A549 (cell line): ENCODE measurements around the gene SGCA. TPM values are rescaled to one million over a fixed set of nuclear protein-coding genes. Genes with fewer than 3 reads are reported as not detected.

Experiments used
- ATAC-seq, 2 experiments: fragments of 200-7000 bp in 1 of 2; fragments of >200 bp in 1 of 2; cut with Nextera tagmentation in 1 of 2; cut with Tn5 transposase in 1 of 2; 3 replicates each; pipeline versions ENCODE4 v1.8.0 to v1.9.1; 2018 to 2020; ENCODE audit warnings: mild to moderate bottlenecking in 1 of 2, moderate library complexity in 1 of 2
- CTCF ChIA-PET: fragments of 300-600 bp; sonication (Branson Sonifier 250); formaldehyde crosslinking; extraction: SDS; loops from one replicate; lab custom pipeline; 2021; ENCODE audit warnings: antibody characterized with exemption, inconsistent platforms; lab: Yijun Ruan, JAX
- POLR2A ChIA-PET: fragments of 350-600 bp; formaldehyde crosslinking; extraction: SDS; loops from one replicate; lab custom pipeline; 2021; ENCODE audit warnings: antibody characterized with exemption, inconsistent platforms; lab: Yijun Ruan, JAX
- DNase-seq, 2 experiments: peaks; one replicate each; pipeline versions ENCODE4 v3.0.0 to v3.0.0-alpha.2; 2011 to 2016; ENCODE audit warnings: low read depth in 1 of 2, low spot score in 1 of 2
- FAIRE-seq: peaks from 2 replicates; lab custom pipeline; 2011; peaks lifted over from hg19 to GRCh38; lab: Jason Lieb, UNC
- H3K27ac ChIP-seq, 2 experiments: fragments of >200 bp; sonication (Bioruptor Twin); formaldehyde crosslinking; 3 replicates each; pipeline ENCODE4 v1.5.1; 2016 to 2017
- H3K4me1 ChIP-seq: fragments of >200 bp; sonication (Bioruptor Twin); formaldehyde crosslinking; 3 replicates; pipeline ENCODE4 v1.6.1; 2016
- H3K4me2 ChIP-seq: fragments of >200 bp; sonication (Bioruptor Twin); formaldehyde crosslinking; 3 replicates; pipeline ENCODE4 v1.6.1; 2016
- H3K4me3 ChIP-seq: fragments of >200 bp; sonication (Bioruptor Twin); formaldehyde crosslinking; 3 replicates; pipeline ENCODE4 v1.5.1; 2016
- H3K9me3 ChIP-seq: fragments of >200 bp; sonication (Bioruptor Twin); formaldehyde crosslinking; 3 replicates; pipeline ENCODE4 v1.6.1; 2016
- CHD2 ChIP-seq: fragments of 150-350 bp; IDR thresholded peaks from 2 replicates; pipeline ENCODE4 v1.6.1; 2014; ENCODE audit warnings: low read length; ENCODE audit not compliant: partially characterized antibody
- EHMT2 ChIP-seq: fragments of 200-600 bp; sonication (generic); IDR thresholded peaks from 2 replicates; pipeline ENCODE4 v1.6.1; 2016; ENCODE audit warnings: antibody characterized with exemption, low read depth, mild to moderate bottlenecking, moderate library complexity
- ESRRA ChIP-seq: fragments of 150-350 bp; IDR thresholded peaks from 2 replicates; pipeline ENCODE4 v1.6.1; 2014; ENCODE audit warnings: mild to moderate bottlenecking, low read length, borderline replicate concordance
- FOSB ChIP-seq: fragments of 250-450 bp; sonication (Bioruptor Pico); IDR thresholded peaks from 2 replicates; pipeline ENCODE4 v1.5.0; 2020; ENCODE audit warnings: mild to moderate bottlenecking, moderate library complexity
- GATA3 ChIP-seq: IDR thresholded peaks from 2 replicates; pipeline ENCODE4 v1.6.1; 2012; ENCODE audit warnings: borderline replicate concordance
- HDAC2 ChIP-seq: fragments of 200-600 bp; sonication (generic); IDR thresholded peaks from 2 replicates; pipeline ENCODE4 v1.6.1; 2016
- HEYL ChIP-seq: fragments of 250-450 bp; sonication (Bioruptor Pico); IDR thresholded peaks from 2 replicates; pipeline ENCODE4 v1.8.0; 2021; ENCODE audit warnings: mild to moderate bottlenecking, moderate library complexity
- HOXA7 ChIP-seq: fragments of 250-450 bp; sonication (Bioruptor Pico); IDR thresholded peaks from 2 replicates; pipeline ENCODE4 v1.5.0; 2020; ENCODE audit warnings: mild to moderate bottlenecking, moderate library complexity
- HOXB13 ChIP-seq: fragments of 250-450 bp; sonication (Bioruptor Pico); IDR thresholded peaks from 2 replicates; pipeline ENCODE4 v1.5.0; 2020; ENCODE audit warnings: low read depth, mild to moderate bottlenecking, moderate library complexity
- HOXB5 ChIP-seq: fragments of 250-450 bp; sonication (Bioruptor Pico); IDR thresholded peaks from 2 replicates; pipeline ENCODE4 v1.5.0; 2020; ENCODE audit warnings: mild to moderate bottlenecking, moderate library complexity
- JUN ChIP-seq, 2 experiments: fragments of >200 bp; sonication (Bioruptor Twin); formaldehyde crosslinking; IDR thresholded peaks; 2 replicates in 1 of 2; 3 replicates in 1 of 2; pipeline ENCODE4 v1.6.1; 2016 to 2017
- JUNB ChIP-seq: fragments of >200 bp; sonication (Bioruptor Twin); formaldehyde crosslinking; IDR thresholded peaks from 2 replicates; pipeline ENCODE4 v1.6.1; 2016
- KDM5A ChIP-seq: fragments of 200-600 bp; sonication (generic); IDR thresholded peaks from 2 replicates; pipeline ENCODE4 v1.6.1; 2016; ENCODE audit warnings: antibody characterized with exemption, mild to moderate bottlenecking
- MAFK ChIP-seq: fragments of 450-650 bp; IDR thresholded peaks from 2 replicates; pipeline ENCODE4 v1.6.1; 2014; ENCODE audit not compliant: partially characterized antibody
- NFE2L2 ChIP-seq: fragments of 150-350 bp; conservative IDR thresholded peaks from 2 replicates; pipeline ENCODE4 v1.6.1; 2014; ENCODE audit warnings: low read length
- NPAS2 ChIP-seq: fragments of 250-450 bp; sonication (Bioruptor Pico); IDR thresholded peaks from 2 replicates; pipeline ENCODE4 v1.8.0; 2022; ENCODE audit warnings: mild to moderate bottlenecking, moderate library complexity, borderline replicate concordance
- POLR2A ChIP-seq: IDR thresholded peaks from 2 replicates; pipeline ENCODE4 v1.6.1; 2012; ENCODE audit warnings: mild to moderate bottlenecking, low read length
- POLR2AphosphoS2 ChIP-seq: conservative IDR thresholded peaks from 2 replicates; pipeline ENCODE4 v1.6.1; 2012; ENCODE audit warnings: low read length, improper control_type of control experiment, inconsistent platforms
- RFX5 ChIP-seq: fragments of 450-650 bp; IDR thresholded peaks from 2 replicates; pipeline ENCODE4 v1.7.1; 2014; ENCODE audit warnings: antibody characterized with exemption, mild to moderate bottlenecking, moderate library complexity
- RNF2 ChIP-seq: fragments of 200-600 bp; sonication (generic); IDR thresholded peaks from 2 replicates; pipeline ENCODE4 v1.6.1; 2016; ENCODE audit warnings: low read depth, mild to moderate bottlenecking, antibody characterized with exemption, moderate library complexity, borderline replicate concordance
- SMC3 ChIP-seq: fragments of >200 bp; sonication (Bioruptor Twin); formaldehyde crosslinking; IDR thresholded peaks from 3 replicates; pipeline ENCODE4 v1.6.1; 2018; ENCODE audit warnings: inconsistent platforms
- SREBF2 ChIP-seq: fragments of 450-650 bp; IDR thresholded peaks from 2 replicates; pipeline ENCODE4 v1.6.1; 2014; ENCODE audit warnings: mild to moderate bottlenecking, moderate library complexity
- ZC3H11A ChIP-seq: fragments of 450-650 bp; IDR thresholded peaks from 2 replicates; pipeline ENCODE4 v1.6.1; 2014; ENCODE audit warnings: antibody characterized with exemption, mild to moderate bottlenecking
- ZFP36 ChIP-seq: fragments of 450-650 bp; IDR thresholded peaks from 2 replicates; pipeline ENCODE4 v1.6.1; 2014; ENCODE audit warnings: borderline replicate concordance; ENCODE audit not compliant: partially characterized antibody
- ZSCAN20 ChIP-seq: fragments of 250-450 bp; sonication (Bioruptor Pico); IDR thresholded peaks from 2 replicates; pipeline ENCODE4 v1.8.0; 2022; ENCODE audit warnings: mild to moderate bottlenecking, moderate library complexity
- WGBS: methylation state at CpG from one replicate; pipeline ENCODE4 v1.1.6; 2017; ENCODE audit errors: missing lambda C conversion rate; 5-methylcytosine and 5-hydroxymethylcytosine counted together
- polyA plus RNA-seq, 4 experiments: library from polyadenylated mRNA; depleted of rRNA in 3 of 4; stranded (reverse); fragments of >200 nt; fragmentation: RNase III in 1 of 4; extraction: RNeasy Plus Mini Kit Qiagen cat#74134 plus additional on column Dnase treatment in 1 of 4; gene quantifications; 2 replicates in 3 of 4; 3 replicates in 1 of 4; pipeline ENCODE4 v1.2.3, GENCODE V29; 2011 to 2017
- TF ChIP-seq, protein P1 (sequence below): IDR thresholded peaks from 2 replicates; pipeline ENCODE4 v1.6.1; 2012; ENCODE audit warnings: low read depth, borderline replicate concordance
- TF ChIP-seq, protein P2 (sequence below): fragments of 250-450 bp; sonication (Bioruptor Pico); IDR thresholded peaks from 2 replicates; pipeline ENCODE4 v1.5.0; 2021; ENCODE audit warnings: mild to moderate bottlenecking, moderate library complexity, borderline replicate concordance
- TF ChIP-seq, protein P3 (sequence below): fragments of >200 bp; sonication (Bioruptor Twin); formaldehyde crosslinking; IDR thresholded peaks from 3 replicates; pipeline ENCODE4 v1.5.1; 2016

SGCA gene
- polyA plus RNA-seq, 2 of the 4 experiments (the other 2 are of a cell fraction): 0.44 to 3.4 TPM

DNA sequence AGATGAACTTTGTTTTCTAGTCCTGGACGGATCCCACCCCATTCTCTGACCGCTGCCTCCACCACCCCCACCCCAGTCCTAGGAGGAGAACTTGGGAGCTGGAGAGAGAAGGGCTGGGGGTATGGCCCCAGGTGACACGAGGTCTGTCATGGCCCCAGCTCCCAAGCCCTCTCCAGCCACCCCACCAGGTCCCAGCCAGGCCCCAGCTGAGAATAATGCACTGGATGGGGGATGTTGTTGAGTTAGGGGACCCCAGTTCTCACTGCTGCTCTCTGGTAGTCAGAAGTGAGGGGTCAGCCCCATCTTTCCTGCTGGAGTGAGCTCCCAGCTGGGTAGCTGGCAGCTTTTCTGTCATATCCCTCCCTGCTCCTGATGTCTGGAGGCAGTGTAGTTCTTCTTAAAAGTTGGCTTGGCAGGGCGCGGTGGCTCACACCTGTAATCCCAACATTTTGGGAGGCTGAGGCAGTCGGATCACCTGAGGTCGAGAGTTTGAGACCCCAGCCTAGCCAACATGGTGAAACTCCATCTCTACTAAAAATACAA lies 40.2 kb downstream of the SGCA start:
- CTCF ChIA-PET: interaction anchor here (0.6 to 31.5 kb wide), 6 partner anchors 11 to 857 kb away, joined by 3 to 1255 read pairs (median 609); partner anchors contain the start of genes SGCA and TMEM92
- Histone ChIP-seq H3K4me1 (peaks cover 23% of the 10 kb centered on the region), H3K4me3 (no peak overlapping the region), H3K9me3 (no peaks in the 10 kb centered on the region), H3K4me2 (no peak overlapping the region), H3K27ac (peak overlapping the region in 1 of 2 experiments; percentile 41; a peak in 2 of 6 replicates)
- TF ChIP-seq FOSB (CRISPR knock-in tag) (no peak), SMC3 (no peak), NFE2L2 (no peak), EHMT2 (no peak), HOXA7 (CRISPR knock-in tag) (no peak), SREBF2 (no peak), POLR2AphosphoS2 (no peak), HEYL (no peak), NPAS2 (CRISPR knock-in tag) (no peak)
- TF ChIP-seq, protein P1, sequence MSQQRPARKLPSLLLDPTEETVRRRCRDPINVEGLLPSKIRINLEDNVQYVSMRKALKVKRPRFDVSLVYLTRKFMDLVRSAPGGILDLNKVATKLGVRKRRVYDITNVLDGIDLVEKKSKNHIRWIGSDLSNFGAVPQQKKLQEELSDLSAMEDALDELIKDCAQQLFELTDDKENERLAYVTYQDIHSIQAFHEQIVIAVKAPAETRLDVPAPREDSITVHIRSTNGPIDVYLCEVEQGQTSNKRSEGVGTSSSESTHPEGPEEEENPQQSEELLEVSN: no peak
- TF ChIP-seq, protein P2, sequence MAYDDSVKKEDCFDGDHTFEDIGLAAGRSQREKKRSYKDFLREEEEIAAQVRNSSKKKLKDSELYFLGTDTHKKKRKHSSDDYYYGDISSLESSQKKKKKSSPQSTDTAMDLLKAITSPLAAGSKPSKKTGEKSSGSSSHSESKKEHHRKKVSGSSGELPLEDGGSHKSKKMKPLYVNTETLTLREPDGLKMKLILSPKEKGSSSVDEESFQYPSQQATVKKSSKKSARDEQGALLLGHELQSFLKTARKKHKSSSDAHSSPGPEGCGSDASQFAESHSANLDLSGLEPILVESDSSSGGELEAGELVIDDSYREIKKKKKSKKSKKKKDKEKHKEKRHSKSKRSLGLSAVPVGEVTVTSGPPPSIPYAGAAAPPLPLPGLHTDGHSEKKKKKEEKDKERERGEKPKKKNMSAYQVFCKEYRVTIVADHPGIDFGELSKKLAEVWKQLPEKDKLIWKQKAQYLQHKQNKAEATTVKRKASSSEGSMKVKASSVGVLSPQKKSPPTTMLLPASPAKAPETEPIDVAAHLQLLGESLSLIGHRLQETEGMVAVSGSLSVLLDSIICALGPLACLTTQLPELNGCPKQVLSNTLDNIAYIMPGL (CRISPR knock-in tag): no peak
- FAIRE-seq: no peak
- DNase-seq: no peak
- POLR2A ChIA-PET: no interaction called here
- no peak for ATAC-seq
- WGBS: 79% methylated on average over 7 of the region's 7 CpGs

DNA sequence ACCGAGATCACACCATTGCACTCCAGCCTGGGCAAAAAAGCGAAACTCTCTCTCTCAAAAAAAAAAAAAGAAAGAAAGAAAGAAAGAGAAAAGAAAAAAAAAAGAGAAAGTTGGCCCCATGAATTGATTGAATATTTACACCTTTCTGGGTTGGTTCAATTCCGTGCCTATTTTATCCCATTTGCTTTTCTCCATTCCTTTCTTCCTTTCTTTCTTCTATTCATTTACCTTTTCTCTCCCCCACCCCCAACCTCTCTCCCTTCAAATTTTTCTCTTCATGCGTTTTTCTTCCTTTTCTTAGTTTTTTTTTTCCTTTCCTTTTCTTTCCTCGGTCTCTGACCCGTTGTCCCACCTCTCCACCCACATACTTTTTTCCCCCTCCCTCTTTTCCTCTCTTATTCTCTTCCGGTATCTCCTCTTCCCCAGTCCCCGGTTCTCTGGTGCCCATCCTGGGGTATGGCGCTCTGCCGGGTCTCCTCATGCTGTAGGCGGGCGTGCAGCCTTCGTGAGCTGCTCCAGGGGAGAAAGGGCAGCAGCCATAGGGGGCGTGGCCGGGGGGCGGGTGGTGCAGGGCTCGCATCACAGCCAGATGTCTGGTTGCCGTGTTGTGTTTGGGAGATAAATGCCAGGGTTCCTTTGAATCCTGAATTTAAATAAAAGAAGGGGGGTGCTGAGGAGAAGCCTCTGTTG lies 40.9 kb downstream of the SGCA start:
- ATAC-seq: no peak
- FAIRE-seq: no peak
- POLR2A ChIA-PET: no interaction called here
- Histone ChIP-seq H3K4me2 (0 out of 3 replicates have a peak overlapping the region, but pooled peaks have one; percentile 3), H3K27ac (peak overlapping the region in 1 of 2 experiments; percentile 36; a peak in 2 of 6 replicates)
- TF ChIP-seq HOXA7 (CRISPR knock-in tag): no peak
- TF ChIP-seq ESRRA: no peak
- TF ChIP-seq ZFP36: no peak
- TF ChIP-seq JUN (IDR thresholded peaks at IDR 0.05): no peak
- TF ChIP-seq HOXB5 (CRISPR knock-in tag): no peak
- TF ChIP-seq MAFK: no peak
- TF ChIP-seq HOXB13 (CRISPR knock-in tag): no peak
- no peak for TF ChIP-seq RFX5
- no peak for TF ChIP-seq ZSCAN20
- TF ChIP-seq POLR2A: no peak
- TF ChIP-seq RNF2: no peak
- TF ChIP-seq GATA3: no peak
- no peak for TF ChIP-seq NFE2L2
- no peak for TF ChIP-seq SMC3
- TF ChIP-seq JUNB: no peak
- no peak for TF ChIP-seq ZC3H11A
- TF ChIP-seq, protein P3, sequence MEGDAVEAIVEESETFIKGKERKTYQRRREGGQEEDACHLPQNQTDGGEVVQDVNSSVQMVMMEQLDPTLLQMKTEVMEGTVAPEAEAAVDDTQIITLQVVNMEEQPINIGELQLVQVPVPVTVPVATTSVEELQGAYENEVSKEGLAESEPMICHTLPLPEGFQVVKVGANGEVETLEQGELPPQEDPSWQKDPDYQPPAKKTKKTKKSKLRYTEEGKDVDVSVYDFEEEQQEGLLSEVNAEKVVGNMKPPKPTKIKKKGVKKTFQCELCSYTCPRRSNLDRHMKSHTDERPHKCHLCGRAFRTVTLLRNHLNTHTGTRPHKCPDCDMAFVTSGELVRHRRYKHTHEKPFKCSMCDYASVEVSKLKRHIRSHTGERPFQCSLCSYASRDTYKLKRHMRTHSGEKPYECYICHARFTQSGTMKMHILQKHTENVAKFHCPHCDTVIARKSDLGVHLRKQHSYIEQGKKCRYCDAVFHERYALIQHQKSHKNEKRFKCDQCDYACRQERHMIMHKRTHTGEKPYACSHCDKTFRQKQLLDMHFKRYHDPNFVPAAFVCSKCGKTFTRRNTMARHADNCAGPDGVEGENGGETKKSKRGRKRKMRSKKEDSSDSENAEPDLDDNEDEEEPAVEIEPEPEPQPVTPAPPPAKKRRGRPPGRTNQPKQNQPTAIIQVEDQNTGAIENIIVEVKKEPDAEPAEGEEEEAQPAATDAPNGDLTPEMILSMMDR: no peak
- TF ChIP-seq CHD2: no peak
- no peak for TF ChIP-seq HDAC2
- no peak for TF ChIP-seq KDM5A
- TF ChIP-seq, all 56 proteins: peak for 0
- no peak overlapping the region for H3K4me3 ChIP-seq
- CTCF ChIA-PET: interaction anchor here (0.9 to 31.5 kb wide), 6 partner anchors 9 to 89 kb away, joined by 3 to 1255 read pairs (median 609); partner anchors contain the start of genes SGCA and TMEM92
- no peak for DNase-seq
- H3K9me3 ChIP-seq: no peaks in the 10 kb centered on the region
- 75% methylated on average over 16 of the region's 18 CpGs for WGBS
- peaks cover 26% of the 10 kb centered on the region for H3K4me1 ChIP-seq
